Hepatocyte (in vitro differentiated cells): ENCODE data around the gene KLHL20. TPM values are rescaled to one million over a fixed set of nuclear protein-coding genes. Genes with fewer than 3 reads are reported as not detected.

ENCODE experiments used
- DNase-seq: peaks from one replicate; pipeline ENCODE4 v3.0.0-alpha.2; 2016; ENCODE audit warnings: low spot score
- H2AFZ ChIP-seq: fragments of 200-600 bp; sonication (generic); 2 replicates; pipeline ENCODE4 v1.6.0; 2016; ENCODE audit warnings: antibody characterized with exemption, mild to moderate bottlenecking
- H3K27ac ChIP-seq: fragments of 200-600 bp; sonication (generic); 2 replicates; pipeline ENCODE4 v1.5.1; 2016; ENCODE audit warnings: mild to moderate bottlenecking
- H3K27me3 ChIP-seq: fragments of 200-600 bp; sonication (generic); 2 replicates; pipeline ENCODE4 v1.6.1; 2016
- H3K36me3 ChIP-seq: fragments of 200-600 bp; sonication (generic); replicated peaks from 2 replicates; pipeline ENCODE4 v1.5.1; 2016; ENCODE audit warnings: low read depth; ENCODE audit not compliant: insufficient read depth
- H3K4me1 ChIP-seq: fragments of 200-600 bp; sonication (generic); 2 replicates; pipeline ENCODE4 v1.5.1; 2016; ENCODE audit warnings: mild to moderate bottlenecking, moderate library complexity; ENCODE audit not compliant: insufficient read depth
- H3K4me2 ChIP-seq: fragments of 200-600 bp; sonication (generic); 2 replicates; pipeline ENCODE4 v1.6.0; 2016
- H3K4me3 ChIP-seq: fragments of 200-600 bp; sonication (generic); 2 replicates; pipeline ENCODE4 v1.5.1; 2016; ENCODE audit warnings: mild to moderate bottlenecking
- H3K79me2 ChIP-seq: fragments of 200-600 bp; sonication (generic); 2 replicates; pipeline ENCODE4 v1.6.0; 2017; ENCODE audit warnings: mild to moderate bottlenecking
- H3K9me2 ChIP-seq: fragments of 200-600 bp; sonication (generic); replicated peaks from 2 replicates; pipeline ENCODE4 v1.6.0; 2017; ENCODE audit warnings: mild to moderate bottlenecking; ENCODE audit not compliant: insufficient read depth
- H3K9me3 ChIP-seq: fragments of 200-600 bp; sonication (generic); 2 replicates; pipeline ENCODE4 v1.5.1; 2016; ENCODE audit warnings: low read depth, mild to moderate bottlenecking
- H4K20me1 ChIP-seq: fragments of 200-600 bp; sonication (generic); 2 replicates; pipeline ENCODE4 v1.6.0; 2016; ENCODE audit warnings: mild to moderate bottlenecking; ENCODE audit not compliant: insufficient read depth, poor library complexity, severe bottlenecking
- CTCF ChIP-seq: fragments of 200-600 bp; sonication (generic); IDR thresholded peaks from 2 replicates; pipeline ENCODE4 v1.5.1; 2016; ENCODE audit warnings: antibody characterized with exemption, mild to moderate bottlenecking; ENCODE audit not compliant: poor library complexity
- EZH2 ChIP-seq: fragments of 200-600 bp; sonication (generic); IDR thresholded peaks from 2 replicates; pipeline ENCODE4 v1.6.1; 2016; ENCODE audit warnings: antibody characterized with exemption, mild to moderate bottlenecking, borderline replicate concordance
- EZH2phosphoT487 ChIP-seq: fragments of 200-600 bp; sonication (generic); IDR thresholded peaks from one replicate; pipeline ENCODE4 v1.6.1; 2018; ENCODE audit warnings: antibody characterized with exemption, mild to moderate bottlenecking, low read depth, moderate library complexity; ENCODE audit not compliant: unreplicated experiment, severe bottlenecking
- WGBS: methylation state at CpG from one replicate; pipeline ENCODE4 v1.1.6; 2016; ENCODE audit warnings: low lambda C conversion rate; ENCODE audit errors: missing lambda C conversion rate; 5-methylcytosine and 5-hydroxymethylcytosine counted together
- polyA plus RNA-seq: library from polyadenylated mRNA; unstranded; fragments of >200 nt; fragmentation: Nextera tagmentation; extraction: Ambion mirVana; gene quantifications from 2 replicates; pipeline ENCODE4 v1.2.1, GENCODE V29; 2016
- small RNA-seq: library from RNA; depleted of rRNA; stranded (forward); fragments of <200 nt; gene quantifications from one replicate; pipeline ENCODE3, GENCODE V24; 2014
- total RNA-seq: library from RNA; depleted of rRNA; stranded (reverse); fragments of >200 nt; gene quantifications from 2 replicates; pipeline ENCODE4 v1.2.3, GENCODE V29; 2014

The KLHL20 gene
- total and polyA plus RNA-seq, 2 experiments from 2014 or later = 10.0 to 23.1 TPM

- peaks cover 51% of the 10 kb centered on the region for H3K79me2 ChIP-seq
These were observed 109.7 kb downstream of the KLHL20 start, which contains the start of the genes CENPL and DARS2 for GRCh38 chr1:173824315-173825081. TSS of gene CENPL (minus strand) at chr1:173824883. CDS start at chr1:173811299, 13,584 bp downstream. TSS of gene DARS2 (plus strand) at chr1:173824673. CDS start at chr1:173825230, 557 bp downstream.

GRCh38 chr1:173827611-173828010 lies 112.8 kb downstream of the KLHL20 start:
- Histone ChIP-seq H3K4me2 (no peak overlapping the region), H3K9me2 (no peaks in the 10 kb centered on the region), H3K4me1 (peaks cover 4% of the 10 kb centered on the region), H2AFZ (no peak overlapping the region), H4K20me1 (no peaks in the 10 kb centered on the region), H3K27me3 (no peaks in the 10 kb centered on the region), H3K79me2 (peaks cover 22% of the 10 kb centered on the region), H3K4me3 (no peak overlapping the region), H3K36me3 (no peaks in the 10 kb centered on the region), H3K27ac (no peak overlapping the region), H3K9me3 (no peaks in the 10 kb centered on the region)
- whole genome bisulfite sequencing = 96% methylated on average over 2 of the region's 2 CpGs
- no peak for DNase-seq
- TF ChIP-seq EZH2 (no peak), EZH2phosphoT487 (no peak), CTCF (no peak)

More at GRCh38 chr1:173824315-173825081, 109.7 kb downstream of the KLHL20 start, which contains the start of the genes CENPL and DARS2:
- no peak for TF ChIP-seq EZH2phosphoT487
- TF ChIP-seq CTCF = no peak
- no peak for TF ChIP-seq EZH2
- DNase-seq = peak; percentile 97
- under 1% methylated on average over 55 of the region's 55 CpGs for WGBS
- no peaks in the 10 kb centered on the region for H3K9me2 ChIP-seq
- H3K27me3 ChIP-seq = no peaks in the 10 kb centered on the region
- H3K9me3 ChIP-seq = no peaks in the 10 kb centered on the region
- H2AFZ ChIP-seq = peak within 1 kb of the TSS; percentile 73
- peaks cover 4% of the 10 kb centered on the region for H3K4me1 ChIP-seq
- peak within 1 kb of the TSS; percentile 88 for H3K4me2 ChIP-seq
- H3K4me3 ChIP-seq = peak within 1 kb of the TSS; percentile 68
- H4K20me1 ChIP-seq = no peaks in the 10 kb centered on the region
- no peaks in the 10 kb centered on the region for H3K36me3 ChIP-seq
- H3K27ac ChIP-seq = peak within 1 kb of the TSS; percentile 94

GRCh38 chr1:173832748-173833147 lies 118.0 kb downstream of the KLHL20 start:
- H3K36me3 ChIP-seq = no peaks in the 10 kb centered on the region

More at GRCh38 chr1:173832748-173833147, 118.0 kb downstream of the KLHL20 start:
- Histone ChIP-seq H3K4me1 (no peaks in the 10 kb centered on the region), H3K27me3 (no peaks in the 10 kb centered on the region), H3K79me2 (no peaks in the 10 kb centered on the region), H3K4me3 (no peak overlapping the region), H3K9me2 (no peaks in the 10 kb centered on the region), H4K20me1 (no peaks in the 10 kb centered on the region), H2AFZ (no peak overlapping the region), H3K9me3 (no peaks in the 10 kb centered on the region), H3K4me2 (no peak overlapping the region), H3K27ac (no peak overlapping the region)
- TF ChIP-seq CTCF = no peak
- DNase-seq = no peak
- WGBS = 100% methylated on average over 1 of the region's 1 CpG

Small RNA genes lying within 50 kb of the gene (small RNA-seq; reads per million reads assigned to genes)
- not detected for gene BX248409.1
- gene RF00019 = not detected

Other genes with a start within 250 kb of the KLHL20 start
- gene PRDX6, start 237.6 kb upstream of the KLHL20 start, total RNA-seq = 350 and 371 TPM in 2 replicates
- gene PRDX6, start 237.6 kb upstream of the KLHL20 start, polyA plus RNA-seq = 400 and 401 TPM in 2 replicates
- gene SLC9C2, start 111.9 kb upstream of the KLHL20 start, total RNA-seq = 0.77 TPM in 1 of 2 replicates, not detected in the other
- 0.71 and 1.1 TPM in 2 replicates for gene SLC9C2, start 111.9 kb upstream of the KLHL20 start, polyA plus RNA-seq
- gene TEX50, start 79.6 kb upstream of the KLHL20 start, total RNA-seq = not detected in 2 replicates
- not detected in 2 replicates for gene TEX50, start 79.6 kb upstream of the KLHL20 start, polyA plus RNA-seq
- gene ANKRD45, start 45.1 kb upstream of the KLHL20 start, total RNA-seq = 0.10 TPM in 1 of 2 replicates, not detected in the other
- gene ANKRD45, start 45.1 kb upstream of the KLHL20 start, polyA plus RNA-seq = 1.0 and 2.2 TPM in 2 replicates
- gene DARS2, start 109.7 kb downstream of the KLHL20 start, total RNA-seq = 17.4 and 17.7 TPM in 2 replicates
- gene DARS2, start 109.7 kb downstream of the KLHL20 start, polyA plus RNA-seq = 9.5 and 13.1 TPM in 2 replicates
- 6.1 and 8.4 TPM in 2 replicates for gene CENPL, start 109.9 kb downstream of the KLHL20 start, total RNA-seq
- 4.2 and 5.8 TPM in 2 replicates for gene CENPL, start 109.9 kb downstream of the KLHL20 start, polyA plus RNA-seq
- gene GAS5, start 153.0 kb downstream of the KLHL20 start, total RNA-seq = 495 and 553 TPM in 2 replicates
- 162 and 174 TPM in 2 replicates for gene GAS5, start 153.0 kb downstream of the KLHL20 start, polyA plus RNA-seq
- 9.2 and 9.3 TPM in 2 replicates for gene ZBTB37, start 153.4 kb downstream of the KLHL20 start, total RNA-seq
- gene ZBTB37, start 153.4 kb downstream of the KLHL20 start, polyA plus RNA-seq = 0.99 and 1.0 TPM in 2 replicates
- 123 and 125 TPM in 2 replicates for gene SERPINC1, start 202.3 kb downstream of the KLHL20 start, total RNA-seq
- gene SERPINC1, start 202.3 kb downstream of the KLHL20 start, polyA plus RNA-seq = 53.5 and 85.4 TPM in 2 replicates